Gastrocnemius medialis (tissue), 4 donors: ENCODE data around the gene MPZL3.
A peak's percentile ranks its signal among the peaks of the same experiment; 100 is the strongest.

Experiments
- CTCF ChIP-seq, 5 experiments: fragments of 450-650 bp in 3 of 5; fragments of 200-600 bp in 2 of 5; sonication (generic) in 2 of 5; IDR thresholded peaks in 4 of 5; conservative IDR thresholded peaks in 1 of 5; 1 replicate in 4 of 5; 2 replicates in 1 of 5; pipeline ENCODE4 v1.5.1; 2016 to 2019; ENCODE audit warnings: antibody characterized with exemption in 5 of 5, mild to moderate bottlenecking in 3 of 5, moderate library complexity in 3 of 5
- POLR2A ChIP-seq, 2 donors: fragments of 450-650 bp; IDR thresholded peaks; one replicate each; pipeline ENCODE4 v1.6.1; 2017; ENCODE audit warnings: antibody characterized with exemption in 2 of 2, mild to moderate bottlenecking in 2 of 2, moderate library complexity in 2 of 2

GRCh38 chr11:118290923-118291322 lies 38.8 kb upstream of the MPZL3 start:
- TF ChIP-seq CTCF (IDR thresholded peaks at IDR 0.05 in 4 of 5, conservative IDR thresholded peaks at IDR 0.05 in 1 of 5): peak in 1 of 5 experiments; percentile 16
- TF ChIP-seq POLR2A (IDR thresholded peaks at IDR 0.05): no peak
